ENCODE data around the gene PRKAA1. TPM values are rescaled to one million over a fixed set of nuclear protein-coding genes. Genes with fewer than 3 reads are reported as not detected.
A peak's percentile ranks its signal among the peaks of the same experiment; 100 is the strongest.

The PRKAA1 gene
- total and polyA plus RNA-seq, 2 of the 13 experiments (the other 11 are each of a cell fraction or from before 2014, with no cell fraction given): 36.6 to 58.0 TPM

GRCh38 chr5:40798012-40798800, at the start of gene PRKAA1 (continued):
- TF ChIP-seq ZNF513 (CRISPR knock-in tag; conservative IDR thresholded peaks at IDR 0.05) (no peak), ZNF660 (CRISPR knock-in tag; IDR thresholded peaks at IDR 0.05; ENCODE audit: borderline replicate concordance, low read depth) (no peak), PRPF4 (IDR thresholded peaks at IDR 0.05; ENCODE audit: low read depth, low read length, poor library complexity, severe bottlenecking) (no peak), ZFX (CRISPR knock-in tag; IDR thresholded peaks at IDR 0.05; ENCODE audit: low read depth) (peak; percentile 74), KMT2B (CRISPR knock-in tag; IDR thresholded peaks at IDR 0.05) (no peak; the same call in 1 of the 2 replicates), THRA (CRISPR knock-in tag; IDR thresholded peaks at IDR 0.05; ENCODE audit: borderline replicate concordance) (no peak; the same call in 1 of the 2 replicates), NFE2L2 (IDR thresholded peaks at IDR 0.05; ENCODE audit: low read length) (no peak), RXRA (CRISPR knock-in tag; IDR thresholded peaks at IDR 0.05) (peak; percentile 52), FOXK2 (IDR thresholded peaks at IDR 0.05) (no peak), MXD3 (CRISPR knock-in tag; IDR thresholded peaks at IDR 0.05) (peak; percentile 57; the same call in 1 of the 2 replicates), SP4 (CRISPR knock-in tag; IDR thresholded peaks at IDR 0.05) (peak; percentile 82)
- TF ChIP-seq, protein P1, sequence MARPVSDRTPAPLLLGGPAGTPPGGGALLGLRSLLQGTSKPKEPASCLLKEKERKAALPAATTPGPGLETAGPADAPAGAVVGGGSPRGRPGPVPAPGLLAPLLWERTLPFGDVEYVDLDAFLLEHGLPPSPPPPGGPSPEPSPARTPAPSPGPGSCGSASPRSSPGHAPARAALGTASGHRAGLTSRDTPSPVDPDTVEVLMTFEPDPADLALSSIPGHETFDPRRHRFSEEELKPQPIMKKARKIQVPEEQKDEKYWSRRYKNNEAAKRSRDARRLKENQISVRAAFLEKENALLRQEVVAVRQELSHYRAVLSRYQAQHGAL (CRISPR knock-in tag; IDR thresholded peaks at IDR 0.05; ENCODE audit: not compliant biosample characterization): no peak
- TF ChIP-seq, protein P2, sequence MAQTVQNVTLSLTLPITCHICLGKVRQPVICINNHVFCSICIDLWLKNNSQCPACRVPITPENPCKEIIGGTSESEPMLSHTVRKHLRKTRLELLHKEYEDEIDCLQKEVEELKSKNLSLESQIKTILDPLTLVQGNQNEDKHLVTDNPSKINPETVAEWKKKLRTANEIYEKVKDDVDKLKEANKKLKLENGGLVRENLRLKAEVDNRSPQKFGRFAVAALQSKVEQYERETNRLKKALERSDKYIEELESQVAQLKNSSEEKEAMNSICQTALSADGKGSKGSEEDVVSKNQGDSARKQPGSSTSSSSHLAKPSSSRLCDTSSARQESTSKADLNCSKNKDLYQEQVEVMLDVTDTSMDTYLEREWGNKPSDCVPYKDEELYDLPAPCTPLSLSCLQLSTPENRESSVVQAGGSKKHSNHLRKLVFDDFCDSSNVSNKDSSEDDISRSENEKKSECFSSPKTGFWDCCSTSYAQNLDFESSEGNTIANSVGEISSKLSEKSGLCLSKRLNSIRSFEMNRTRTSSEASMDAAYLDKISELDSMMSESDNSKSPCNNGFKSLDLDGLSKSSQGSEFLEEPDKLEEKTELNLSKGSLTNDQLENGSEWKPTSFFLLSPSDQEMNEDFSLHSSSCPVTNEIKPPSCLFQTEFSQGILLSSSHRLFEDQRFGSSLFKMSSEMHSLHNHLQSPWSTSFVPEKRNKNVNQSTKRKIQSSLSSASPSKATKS (CRISPR knock-in tag; IDR thresholded peaks at IDR 0.05): no peak
- TF ChIP-seq, protein P3, sequence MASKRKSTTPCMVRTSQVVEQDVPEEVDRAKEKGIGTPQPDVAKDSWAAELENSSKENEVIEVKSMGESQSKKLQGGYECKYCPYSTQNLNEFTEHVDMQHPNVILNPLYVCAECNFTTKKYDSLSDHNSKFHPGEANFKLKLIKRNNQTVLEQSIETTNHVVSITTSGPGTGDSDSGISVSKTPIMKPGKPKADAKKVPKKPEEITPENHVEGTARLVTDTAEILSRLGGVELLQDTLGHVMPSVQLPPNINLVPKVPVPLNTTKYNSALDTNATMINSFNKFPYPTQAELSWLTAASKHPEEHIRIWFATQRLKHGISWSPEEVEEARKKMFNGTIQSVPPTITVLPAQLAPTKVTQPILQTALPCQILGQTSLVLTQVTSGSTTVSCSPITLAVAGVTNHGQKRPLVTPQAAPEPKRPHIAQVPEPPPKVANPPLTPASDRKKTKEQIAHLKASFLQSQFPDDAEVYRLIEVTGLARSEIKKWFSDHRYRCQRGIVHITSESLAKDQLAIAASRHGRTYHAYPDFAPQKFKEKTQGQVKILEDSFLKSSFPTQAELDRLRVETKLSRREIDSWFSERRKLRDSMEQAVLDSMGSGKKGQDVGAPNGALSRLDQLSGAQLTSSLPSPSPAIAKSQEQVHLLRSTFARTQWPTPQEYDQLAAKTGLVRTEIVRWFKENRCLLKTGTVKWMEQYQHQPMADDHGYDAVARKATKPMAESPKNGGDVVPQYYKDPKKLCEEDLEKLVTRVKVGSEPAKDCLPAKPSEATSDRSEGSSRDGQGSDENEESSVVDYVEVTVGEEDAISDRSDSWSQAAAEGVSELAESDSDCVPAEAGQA (IDR thresholded peaks at IDR 0.05; ENCODE audit: low read depth): no peak
- TF ChIP-seq, protein P3 (CRISPR knock-in tag; IDR thresholded peaks at IDR 0.05; ENCODE audit: borderline replicate concordance): peak; percentile 73; the same call in 1 of the 2 replicates

Measured in HepG2 (cell line).